Subcutaneous adipose tissue (tissue), 4 donors: ENCODE measurements around the gene TEX19. TPM values are rescaled to one million over a fixed set of nuclear protein-coding genes. Genes with fewer than 3 reads are reported as not detected.

ENCODE experiments used
- total RNA-seq, 4 donors: library from RNA; depleted of rRNA; stranded (reverse); fragments of >200 nt; gene quantifications; one replicate each; pipeline ENCODE4 v1.1.0, GENCODE V29; 2016
- TF ChIP-seq, protein P1 (sequence below): fragments of 450-650 bp; IDR thresholded peaks from one replicate; pipeline ENCODE4 v1.5.1; 2016; ENCODE audit warnings: low read depth, mild to moderate bottlenecking, control low read depth, antibody characterized with exemption, moderate library complexity

TEX19 gene
- total RNA-seq, 4 donors from 2014 or later: not detected

- TF ChIP-seq, protein P1, sequence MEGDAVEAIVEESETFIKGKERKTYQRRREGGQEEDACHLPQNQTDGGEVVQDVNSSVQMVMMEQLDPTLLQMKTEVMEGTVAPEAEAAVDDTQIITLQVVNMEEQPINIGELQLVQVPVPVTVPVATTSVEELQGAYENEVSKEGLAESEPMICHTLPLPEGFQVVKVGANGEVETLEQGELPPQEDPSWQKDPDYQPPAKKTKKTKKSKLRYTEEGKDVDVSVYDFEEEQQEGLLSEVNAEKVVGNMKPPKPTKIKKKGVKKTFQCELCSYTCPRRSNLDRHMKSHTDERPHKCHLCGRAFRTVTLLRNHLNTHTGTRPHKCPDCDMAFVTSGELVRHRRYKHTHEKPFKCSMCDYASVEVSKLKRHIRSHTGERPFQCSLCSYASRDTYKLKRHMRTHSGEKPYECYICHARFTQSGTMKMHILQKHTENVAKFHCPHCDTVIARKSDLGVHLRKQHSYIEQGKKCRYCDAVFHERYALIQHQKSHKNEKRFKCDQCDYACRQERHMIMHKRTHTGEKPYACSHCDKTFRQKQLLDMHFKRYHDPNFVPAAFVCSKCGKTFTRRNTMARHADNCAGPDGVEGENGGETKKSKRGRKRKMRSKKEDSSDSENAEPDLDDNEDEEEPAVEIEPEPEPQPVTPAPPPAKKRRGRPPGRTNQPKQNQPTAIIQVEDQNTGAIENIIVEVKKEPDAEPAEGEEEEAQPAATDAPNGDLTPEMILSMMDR: no peak
These were observed 17.1 kb downstream of the TEX19 start for GRCh38 chr17:82376042-82376730.

GRCh38 chr17:82377924-82378740, 19.1 kb downstream of the TEX19 start:
- TF ChIP-seq, protein P1: no peak

- TF ChIP-seq, protein P1: no peak
These were observed 19.6 kb downstream of the TEX19 start for GRCh38 chr17:82378741-82379021.

GRCh38 chr17:82380860-82381702, 22.0 kb downstream of the TEX19 start:
- TF ChIP-seq, protein P1: no peak

GRCh38 chr17:82382933-82383255, 23.8 kb downstream of the TEX19 start:
- TF ChIP-seq, protein P1: no peak

GRCh38 chr17:82383411-82383810, 24.4 kb downstream of the TEX19 start:
- TF ChIP-seq, protein P1: no peak
